DMS153 (cell line): Measurements from ENCODE around the gene OVOL2.
"Not testable (repeated sequence)": the region's sequence is repeated elsewhere in the genome, so short reads cannot be mapped to it uniquely, and the experiment has no call there.

Experiments used
- DNase-seq: peaks from one replicate; lab custom pipeline; 2025; lab: John Stamatoyannopoulos, UW

Gene OVOL2

GRCh38 chr20:18057994-18058349 is 256 bp upstream of the OVOL2 start:
- peak; percentile 45 for DNase-seq

DNA sequence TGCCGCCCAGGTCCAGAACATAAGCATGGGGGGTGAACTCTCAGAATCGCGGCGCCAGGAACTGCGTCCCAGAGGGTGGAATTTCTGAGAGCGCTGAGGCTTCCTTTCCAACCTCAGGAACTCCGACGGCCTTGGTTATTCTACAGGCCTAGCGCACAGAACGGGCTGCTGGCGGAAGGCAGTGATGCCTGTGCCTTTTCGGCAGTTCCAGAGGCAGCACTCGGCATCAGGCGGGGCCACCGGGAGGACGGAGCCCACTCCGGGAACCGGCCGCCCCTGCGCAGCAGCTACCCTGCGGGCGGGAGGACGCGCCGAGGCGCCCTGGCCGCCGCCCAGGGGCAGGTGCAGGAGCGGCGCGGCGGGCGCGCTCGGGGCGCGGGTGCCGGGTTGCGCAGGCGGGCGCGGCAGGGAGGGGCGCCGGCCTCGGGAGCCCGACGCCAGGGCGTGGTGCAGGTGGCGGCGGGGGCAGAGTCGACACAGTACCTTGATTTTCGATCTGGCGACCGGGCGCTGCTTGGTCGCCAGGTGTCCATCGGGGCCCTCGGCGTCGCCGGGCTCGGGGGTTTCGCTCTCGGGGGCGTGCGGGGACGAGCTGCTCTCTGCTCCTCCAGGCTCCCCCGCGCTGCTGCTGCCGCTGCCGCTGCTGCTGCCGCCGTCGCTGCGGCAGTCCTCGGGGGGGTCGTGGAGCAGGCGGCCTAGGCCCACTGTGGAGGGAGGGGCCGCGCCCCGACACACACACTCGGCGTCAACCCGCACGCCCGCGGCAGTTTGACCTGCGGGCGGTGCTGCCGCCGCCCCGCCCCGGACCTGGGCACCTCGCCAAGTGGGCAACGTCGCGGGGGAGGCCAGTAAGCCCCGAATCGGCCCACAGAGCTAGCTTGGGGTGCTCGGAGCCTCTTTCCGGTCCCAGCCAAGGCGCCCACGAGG is 1.3 kb downstream of the OVOL2 start:
- peak; percentile 17 for DNase-seq

DNA sequence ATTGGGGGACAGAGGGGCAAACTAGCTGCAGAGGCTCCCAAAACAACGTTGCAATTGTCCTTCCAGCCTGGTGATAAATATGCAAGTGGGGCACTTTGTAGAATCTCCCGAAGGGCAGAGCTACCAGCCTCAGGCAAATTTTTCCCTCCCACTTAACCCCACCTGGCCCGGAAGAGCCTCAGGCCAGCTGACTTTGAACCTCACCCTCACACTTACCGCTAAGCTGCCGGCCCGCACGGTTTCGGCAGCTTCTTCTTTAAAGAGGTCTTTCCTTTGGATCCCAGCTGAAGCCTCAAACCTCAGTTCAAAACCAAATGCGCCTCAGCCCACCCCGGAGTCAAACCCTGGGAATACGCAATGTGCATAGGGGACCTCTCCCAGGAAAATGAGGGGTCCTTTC is 2.5 kb downstream of the OVOL2 start:
- no peak for DNase-seq

DNA sequence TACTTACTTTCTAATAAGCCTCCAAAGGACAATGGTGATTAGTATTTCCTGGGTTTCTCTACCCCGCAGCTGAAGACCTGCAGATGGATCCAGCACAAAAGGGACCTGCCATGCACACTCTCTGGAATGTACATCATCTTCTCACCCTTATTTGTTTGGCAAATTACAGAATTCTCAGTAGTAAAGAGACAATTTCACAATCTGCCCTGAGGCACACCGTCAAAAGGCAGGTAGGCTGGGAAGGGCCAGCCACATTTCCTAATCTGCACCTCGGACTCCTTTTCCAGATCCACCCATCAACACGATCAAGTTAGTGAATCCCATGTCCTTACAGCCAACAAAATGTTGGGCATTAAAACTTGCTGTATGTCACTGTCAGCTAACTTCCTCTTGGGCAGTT is 4.9 kb downstream of the OVOL2 start:
- no peak for DNase-seq

DNA sequence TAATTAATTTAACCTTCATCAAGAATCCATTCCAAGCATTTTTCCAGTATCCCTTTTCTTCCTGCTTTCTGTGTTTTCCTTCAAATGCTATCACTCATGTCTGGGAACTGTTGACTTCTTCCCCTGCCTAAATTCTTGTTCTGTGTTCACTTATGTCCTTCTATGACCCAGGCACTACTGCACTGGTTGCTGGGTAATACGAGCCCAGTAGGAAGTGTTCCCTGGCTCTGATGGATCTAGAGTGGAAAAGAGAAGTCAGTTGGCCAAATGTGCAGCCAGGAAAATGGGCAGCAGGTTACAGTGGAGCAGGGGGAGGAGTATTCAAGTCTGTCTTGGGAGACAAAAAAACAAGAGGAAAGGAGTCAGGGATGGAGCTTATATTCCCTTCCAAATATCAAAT is 7.1 kb downstream of the OVOL2 start:
- DNase-seq: no peak

GRCh38 chr20:18048176-18048575 is 9.5 kb downstream of the OVOL2 start:
- DNase-seq: no peak

DNA sequence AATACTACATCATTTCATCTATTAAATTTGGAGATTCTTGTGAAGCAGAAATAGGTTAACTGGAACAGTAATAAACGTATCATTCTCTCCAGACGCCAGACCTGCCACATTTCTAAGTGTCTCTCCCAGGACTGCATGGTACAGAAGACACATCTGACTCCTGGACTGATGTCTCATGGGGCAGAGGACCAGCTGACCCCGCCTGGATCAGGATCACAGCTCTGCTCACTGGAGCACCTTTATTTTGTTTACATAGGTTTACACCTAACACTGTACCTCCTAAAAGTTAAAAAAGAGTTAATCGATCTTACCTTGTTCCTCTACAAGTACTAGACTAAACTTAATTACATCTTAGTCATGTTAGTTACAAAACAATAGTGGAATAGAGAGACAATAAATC is 11.2 kb downstream of the OVOL2 start:
- DNase-seq: no peak

DNA sequence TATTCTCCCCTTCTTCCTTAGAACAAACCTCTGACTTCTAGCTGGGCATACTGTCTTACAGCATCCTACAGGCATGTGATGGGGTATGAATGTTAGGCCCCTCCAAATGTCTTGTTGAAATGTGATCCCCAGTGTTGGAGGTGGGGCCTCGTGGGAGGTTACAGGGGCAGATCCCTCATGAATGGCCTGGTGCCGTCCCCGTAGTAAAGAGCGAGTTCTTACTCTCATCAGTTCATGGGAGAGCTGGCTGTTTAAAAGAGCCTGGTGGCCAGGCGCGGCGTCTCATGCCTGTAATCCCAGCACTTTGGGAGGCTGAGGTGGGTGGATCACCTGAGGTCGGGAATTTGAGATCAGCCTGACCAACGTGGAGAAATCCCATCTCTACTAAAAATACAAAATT is 15.5 kb downstream of the OVOL2 start:
- DNase-seq: no peak

DNA sequence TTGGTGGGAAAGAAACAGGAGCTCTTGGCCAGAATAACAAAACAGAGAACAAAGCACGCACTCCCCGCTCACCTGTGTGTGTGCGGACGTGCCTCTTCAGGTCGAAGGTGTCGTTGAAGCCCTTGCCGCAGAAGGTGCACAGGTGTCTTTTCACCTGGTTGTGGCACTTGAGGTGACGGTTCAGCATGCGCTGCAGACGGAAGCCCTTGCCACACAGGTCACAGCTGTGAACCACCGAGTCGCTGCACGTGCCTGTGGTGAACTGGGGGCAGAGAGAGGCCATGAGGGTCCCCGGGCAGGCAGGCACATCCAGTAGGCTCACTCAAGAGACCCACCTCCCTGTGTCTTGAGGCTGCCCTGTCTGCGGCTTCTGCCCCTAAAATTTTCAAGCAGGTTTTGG is 16.3 kb downstream of the OVOL2 start:
- DNase-seq: no peak

GRCh38 chr20:18039063-18039462 is 18.7 kb downstream of the OVOL2 start:
- DNase-seq: no peak

- DNase-seq: no peak
These were observed 23.7 kb downstream of the OVOL2 start for GRCh38 chr20:18034039-18034438.

DNA sequence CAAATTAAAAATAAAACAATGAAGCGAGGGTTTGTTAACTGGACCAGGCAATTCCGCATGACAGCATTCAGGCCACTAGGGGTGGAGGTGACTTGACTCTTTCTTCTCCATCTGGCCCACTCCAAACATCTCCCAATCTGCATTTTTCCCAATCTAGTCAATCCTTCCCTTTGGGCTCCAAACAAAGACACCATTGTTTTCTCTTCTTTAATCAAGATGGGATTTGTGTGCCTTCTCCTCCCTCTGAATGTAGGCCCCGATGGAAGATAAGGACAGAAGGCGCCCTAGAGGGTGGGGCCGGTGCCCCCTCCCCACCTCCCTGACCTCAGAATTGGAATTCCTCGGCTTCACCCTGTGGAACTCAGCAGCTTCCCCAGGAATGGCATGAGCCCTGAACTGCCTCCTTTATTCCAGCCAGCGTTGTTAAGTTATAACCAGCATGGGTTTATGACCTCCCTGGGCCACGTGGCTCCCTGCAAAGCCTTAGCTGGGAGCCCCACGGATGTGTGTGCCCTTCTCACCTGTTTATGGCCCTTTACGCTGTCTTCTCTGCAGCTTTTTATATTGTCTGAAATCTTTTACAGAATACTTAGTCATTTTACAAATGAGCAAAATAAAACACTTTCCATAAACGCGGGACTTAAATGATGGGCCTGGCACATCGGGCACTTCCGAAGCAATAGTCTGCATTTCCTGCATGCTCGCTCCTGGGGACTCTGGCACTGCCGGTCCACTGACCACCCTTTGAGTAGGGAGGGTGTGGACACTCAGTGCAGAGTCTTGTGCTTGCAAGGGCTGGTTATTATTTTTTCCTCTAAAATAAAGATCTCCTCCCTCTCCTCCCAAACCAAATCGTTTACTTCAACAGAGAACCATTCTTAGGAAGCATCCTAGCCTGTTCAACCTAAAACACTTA is 24.5 kb downstream of the OVOL2 start:
- no peak for DNase-seq

- no peak for DNase-seq
These were observed 25.7 kb downstream of the OVOL2 start for GRCh38 chr20:18031888-18032509.

DNA sequence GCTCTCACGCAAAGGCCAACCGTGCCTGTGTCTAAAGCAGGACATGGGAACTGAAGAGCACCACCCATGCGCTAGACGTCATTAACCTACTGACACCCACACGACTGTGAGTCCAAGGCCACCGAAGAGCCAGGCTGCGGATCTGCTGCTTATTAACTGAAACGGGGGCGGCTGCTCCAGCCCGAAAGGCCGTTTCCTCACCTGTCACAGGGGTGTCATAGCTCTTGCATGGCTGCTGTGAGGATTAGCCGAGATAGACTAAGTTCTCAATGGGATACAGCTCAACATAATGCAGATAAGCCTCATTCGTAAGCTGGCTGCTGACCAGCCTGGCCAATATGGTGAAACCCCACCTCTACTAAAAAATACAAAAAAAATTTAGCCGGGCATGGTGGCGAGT is 26.7 kb downstream of the OVOL2 start:
- no peak for DNase-seq

- no peak for DNase-seq
These were observed 27.7 kb downstream of the OVOL2 start for GRCh38 chr20:18030020-18030419.

GRCh38 chr20:18027011-18027410 is 30.7 kb downstream of the OVOL2 start:
- not testable (repeated sequence) for DNase-seq

GRCh38 chr20:18024606-18025127 is 33.0 kb downstream of the OVOL2 start:
- no peak for DNase-seq

GRCh38 chr20:18020931-18021330 is 36.8 kb downstream of the OVOL2 start:
- no peak for DNase-seq

- DNase-seq: no peak
These were observed 38.6 kb downstream of the OVOL2 start for GRCh38 chr20:18019068-18019467.

GRCh38 chr20:18018100-18018499 is 39.6 kb downstream of the OVOL2 start:
- DNase-seq: no peak

- DNase-seq: no peak
These were observed 40.9 kb downstream of the OVOL2 start for GRCh38 chr20:18016772-18017171.

DNA sequence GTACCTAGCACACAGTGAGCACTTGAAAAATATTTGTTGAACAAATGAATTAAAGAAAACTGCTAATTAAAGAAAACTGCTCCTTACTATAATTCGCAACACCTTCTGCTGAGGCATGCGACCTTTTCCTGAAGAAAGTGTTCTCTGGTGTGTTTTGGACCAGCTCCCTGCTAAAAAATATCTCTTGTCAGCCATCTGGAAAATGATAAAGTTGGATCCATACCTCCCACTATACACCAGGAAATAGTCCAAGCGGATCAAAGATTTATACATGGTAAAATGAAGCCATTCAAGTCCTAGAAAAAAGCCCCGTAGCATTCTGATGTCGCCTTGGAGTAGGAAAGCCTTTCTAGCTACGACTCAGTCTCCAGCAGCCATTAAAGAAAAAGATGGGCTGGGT is 43.3 kb downstream of the OVOL2 start:
- DNase-seq: no peak
